K562 (cell line): ENCODE measurements around the gene PPP1CB. TPM values are rescaled to one million over a fixed set of nuclear protein-coding genes. Genes with fewer than 3 reads are reported as not detected.
A peak's percentile ranks its signal among the peaks of the same experiment; 100 is the strongest.

Source experiments
- ATAC-seq: fragments of 200-7000 bp; cut with Tn5 transposase; 3 replicates; pipeline ENCODE4 v1.9.1; 2020; ENCODE audit warnings: moderate library complexity
- BruUV-seq: library from RNA; stranded (reverse); fragments of 400-500 nt; replicated peaks from 2 replicates; lab custom pipeline; 2021; lab: Mats Ljungman, UMichigan
- CTCF ChIA-PET: fragments of 300-600 bp; formaldehyde crosslinking; extraction: SDS; loops from one replicate; lab custom pipeline; 2021; ENCODE audit warnings: low intra/inter-chr PET ratio; lab: Yijun Ruan, JAX
- POLR2A ChIA-PET: fragments of 300-600, 350-650 bp; sonication (Branson Sonifier 250); formaldehyde crosslinking; extraction: SDS; loops from one replicate; lab custom pipeline; 2021; ENCODE audit warnings: antibody characterized with exemption, inconsistent platforms; lab: Yijun Ruan, JAX
- DNase-seq, 4 experiments: peaks; one replicate each; pipeline versions ENCODE4 v3.0.0 to v3.0.0-alpha.2; 2011 to 2018; ENCODE audit warnings: low spot score in 3 of 4, mixed read lengths in 3 of 4; ENCODE audit errors: extremely low read depth in 1 of 4
- FAIRE-seq: peaks from 2 replicates; lab custom pipeline; 2011; peaks lifted over from hg19 to GRCh38; lab: Jason Lieb, UNC
- H2AFZ ChIP-seq: 2 replicates; pipeline ENCODE4 v1.6.0; 2011; ENCODE audit warnings: low read depth, low read length, control low read depth, inconsistent platforms
- H3K27ac ChIP-seq: fragments of 200-600 bp; 3 replicates; pipeline ENCODE4 v1.8.0; 2011; ENCODE audit warnings: low read depth, mild to moderate bottlenecking, control low read depth, inconsistent platforms, low read length, moderate library complexity, mixed read lengths; ENCODE audit errors: extremely low read depth
- H3K27me3 ChIP-seq, 2 experiments: fragments of 300-600 bp in 1 of 2; 2 replicates in 1 of 2; 3 replicates in 1 of 2; pipeline versions ENCODE4 v1.6.0 to v1.8.0; 2011; ENCODE audit warnings: inconsistent platforms in 2 of 2, low read length in 2 of 2, mild to moderate bottlenecking in 1 of 2, mixed read lengths in 1 of 2, moderate library complexity in 1 of 2; ENCODE audit not compliant: control insufficient read depth in 2 of 2, insufficient read depth in 2 of 2
- H3K36me3 ChIP-seq: fragments of 300-600 bp; 3 replicates; pipeline ENCODE4 v1.8.0; 2011; ENCODE audit warnings: mild to moderate bottlenecking, low read length, inconsistent platforms; ENCODE audit not compliant: control insufficient read depth, insufficient read depth
- H3K4me1 ChIP-seq, 2 experiments: fragments of 200-600 bp in 1 of 2; replicated peaks in 1 of 2; 2 replicates in 1 of 2; 3 replicates in 1 of 2; pipeline versions ENCODE4 v1.5.1 to v1.8.0; 2011; ENCODE audit warnings: inconsistent platforms in 2 of 2, low read length in 2 of 2, mild to moderate bottlenecking in 1 of 2, mixed read lengths in 1 of 2, moderate library complexity in 1 of 2; ENCODE audit not compliant: control insufficient read depth in 2 of 2, insufficient read depth in 2 of 2
- H3K4me2 ChIP-seq: 2 replicates; pipeline ENCODE4 v1.6.1; 2011; ENCODE audit warnings: low read length, control low read depth, inconsistent platforms, mixed read lengths; ENCODE audit not compliant: insufficient read depth
- H3K4me3 ChIP-seq: fragments of 200-600 bp; sonication (generic), shearing (Covaris generic); 2 replicates; pipeline ENCODE4 v1.5.1; 2016; ENCODE audit warnings: control low read depth, inconsistent platforms
- H3K79me2 ChIP-seq: fragments of 200-600 bp; 3 replicates; pipeline ENCODE4 v1.8.0; 2011; ENCODE audit warnings: low read length, inconsistent platforms; ENCODE audit not compliant: control insufficient read depth, insufficient read depth
- H3K9ac ChIP-seq, 2 experiments: 2 replicates each; pipeline versions ENCODE4 v1.6.0 to v1.6.1; 2011; ENCODE audit warnings: low read depth in 2 of 2, low read length in 2 of 2, control low read depth in 1 of 2, inconsistent platforms in 1 of 2, mild to moderate bottlenecking in 1 of 2, mixed read lengths in 1 of 2; ENCODE audit not compliant: insufficient read depth in 1 of 2
- H3K9me1 ChIP-seq: one replicate; pipeline ENCODE4 v1.6.0; 2011; ENCODE audit warnings: inconsistent platforms, mild to moderate bottlenecking, low read length, moderate library complexity; ENCODE audit not compliant: control insufficient read depth, insufficient read depth
- H3K9me3 ChIP-seq: replicated peaks from 2 replicates; pipeline ENCODE4 v1.5.1; 2011; ENCODE audit warnings: low read depth, low read length, inconsistent platforms; ENCODE audit not compliant: control insufficient read depth, insufficient read depth
- H4K20me1 ChIP-seq: replicated peaks from 2 replicates; pipeline ENCODE4 v1.6.1; 2011; ENCODE audit warnings: low read length, inconsistent platforms, mixed read lengths; ENCODE audit not compliant: control insufficient read depth, insufficient read depth
- ATF1 ChIP-seq, 2 experiments: fragments of 450-650 bp in 1 of 2; IDR thresholded peaks; 2 replicates each; pipeline ENCODE4 v1.6.1; 2016; ENCODE audit warnings: missing compliant biosample characterization in 1 of 2, missing genetic modification characterization in 1 of 2
- BCOR ChIP-seq: fragments of 450-650 bp; IDR thresholded peaks from 2 replicates; pipeline ENCODE4 v1.6.1; 2016
- CC2D1A ChIP-seq: fragments of 450-650 bp; IDR thresholded peaks from 2 replicates; pipeline ENCODE4 v1.6.1; 2017; ENCODE audit warnings: mild to moderate bottlenecking
- CTCF ChIP-seq, 3 experiments: IDR thresholded peaks in 2 of 3; conservative IDR thresholded peaks in 1 of 3; 2 replicates each; pipeline ENCODE4 v1.5.1; 2011 to 2012; ENCODE audit warnings: low read length in 3 of 3, mild to moderate bottlenecking in 3 of 3, control low read depth in 2 of 3, improper control_type of control experiment in 1 of 3, inconsistent platforms in 1 of 3, low read depth in 1 of 3, mixed read lengths in 1 of 3, moderate library complexity in 1 of 3; ENCODE audit not compliant: insufficient read depth in 2 of 3
- DDX20 ChIP-seq: fragments of 450-650 bp; IDR thresholded peaks from 2 replicates; pipeline ENCODE4 v1.6.1; 2016; ENCODE audit warnings: missing genetic modification characterization, low read depth, mild to moderate bottlenecking, missing compliant biosample characterization, moderate library complexity
- FIP1L1 ChIP-seq: fragments of 200-400 bp; formaldehyde crosslinking; IDR thresholded peaks from 2 replicates; pipeline ENCODE4 v1.6.1; 2018; ENCODE audit warnings: mild to moderate bottlenecking, low read depth, low read length; ENCODE audit not compliant: poor library complexity, severe bottlenecking
- L3MBTL2 ChIP-seq: fragments of 450-650 bp; IDR thresholded peaks from 2 replicates; pipeline ENCODE4 v1.6.1; 2016; ENCODE audit warnings: mild to moderate bottlenecking, moderate library complexity
- MNT ChIP-seq, 2 experiments: fragments of 450-650 bp; conservative IDR thresholded peaks; 2 replicates each; pipeline ENCODE4 v1.6.1; 2017; ENCODE audit warnings: mild to moderate bottlenecking in 2 of 2, moderate library complexity in 2 of 2
- RAD21 ChIP-seq, 2 experiments: fragments of 250-450 bp in 1 of 2; fragments of 450-650 bp in 1 of 2; sonication (Bioruptor Pico) in 1 of 2; formaldehyde crosslinking in 1 of 2; IDR thresholded peaks in 1 of 2; conservative IDR thresholded peaks in 1 of 2; 2 replicates each; pipeline versions ENCODE4 v1.4.0 to v1.8.0; 2020 to 2022; ENCODE audit warnings: mild to moderate bottlenecking in 2 of 2, moderate library complexity in 1 of 2
- SMC3 ChIP-seq: conservative IDR thresholded peaks from 2 replicates; pipeline ENCODE4 v1.6.1; 2011; ENCODE audit warnings: low read depth, low read length, improper control_type of control experiment; ENCODE audit not compliant: insufficient read depth
- SP2 ChIP-seq: IDR thresholded peaks from 2 replicates; pipeline ENCODE4 v1.6.1; 2011; ENCODE audit warnings: mild to moderate bottlenecking, low read depth, low read length, moderate library complexity; ENCODE audit not compliant: poor library complexity, severe bottlenecking; ENCODE audit errors: extremely low read depth
- SRSF9 ChIP-seq: fragments of 200-400 bp; formaldehyde crosslinking; IDR thresholded peaks from 2 replicates; pipeline ENCODE4 v1.6.1; 2017; ENCODE audit warnings: low read depth, low read length, borderline replicate concordance
- TFAP4 ChIP-seq: sonication (generic); formaldehyde crosslinking; IDR thresholded peaks from 2 replicates; pipeline ENCODE4 v1.8.0; 2022; ENCODE audit warnings: missing genetic modification reagents, mild to moderate bottlenecking, moderate library complexity, borderline replicate concordance
- USF1 ChIP-seq: sonication (generic); formaldehyde crosslinking; IDR thresholded peaks from 2 replicates; pipeline ENCODE4 v1.9.0; 2022; ENCODE audit warnings: mild to moderate bottlenecking, missing genetic modification reagents
- ZEB2 ChIP-seq: fragments of 450-650 bp; IDR thresholded peaks from 2 replicates; pipeline ENCODE4 v1.6.1; 2016
- WGBS: fragments of 100-300 bp; shearing (Covaris generic); methylation state at CpG from one replicate; pipeline ENCODE4 v1.1.6; 2016; ENCODE audit warnings: low coverage, mixed read lengths; ENCODE audit not compliant: insufficient coverage; ENCODE audit errors: missing lambda C conversion rate; 5-methylcytosine and 5-hydroxymethylcytosine counted together
- in situ Hi-C: fragments of 300-500 bp; cut with MboI; formaldehyde crosslinking; loops from 4 replicates; pipeline ENCODE4 v1.15.0; 2018; ENCODE audit warnings: inconsistent platforms, mixed read lengths
- intact Hi-C: fragments of 100-400 bp; cut with micrococcal nuclease; formaldehyde crosslinking; loops from 2 replicates; pipeline ENCODE4 v1.14.2; 2022
- polyA plus RNA-seq, 8 experiments: library from polyadenylated mRNA; depleted of rRNA in 4 of 8; stranded (reverse) in 5 of 8; unstranded in 3 of 8; fragments of >200 nt; fragmentation: Nextera tagmentation in 2 of 8; fragmentation: Illumina TruSeq in 1 of 8; extraction: Ambion mirVana in 2 of 8; extraction: Trizol in 1 of 8; gene quantifications; 2 replicates each; pipeline versions ENCODE4 v1.2.1 to v1.2.3, GENCODE V29; 2011 to 2014; ENCODE audit warnings: inconsistent platforms in 1 of 8, missing spikeins in 1 of 8
- total RNA-seq, 7 experiments: library from RNA; depleted of rRNA in 6 of 7; stranded (reverse); fragments of >200 nt in 6 of 7; fragmentation: Illumina TruSeq in 2 of 7; extraction: Trizol in 2 of 7; gene quantifications; 2 replicates each; pipeline versions ENCODE4 v1.2.1 to v1.2.3, GENCODE V29; 2011 to 2021; ENCODE audit warnings: low replicate concordance in 1 of 7

Gene PPP1CB
- total and polyA plus RNA-seq, 9 of the 15 experiments (the other 6 are each of a cell fraction or from before 2014, with no cell fraction given) = 25.6 to 118 (median 58.9) TPM

- Histone ChIP-seq H3K27ac (no peak overlapping the region), H3K4me2 (no peak overlapping the region), H3K27me3 (no peaks in the 10 kb centered on the region; a peak in 1 of 5 replicates), H3K9me3 (no peaks in the 10 kb centered on the region), H3K4me1 (no peaks in the 10 kb centered on the region), H3K9me1 (no peaks in the 10 kb centered on the region), H3K79me2 (no peaks in the 10 kb centered on the region), H3K4me3 (no peak overlapping the region), H3K36me3 (no peaks in the 10 kb centered on the region), H3K9ac (no peak overlapping the region), H4K20me1 (no peaks in the 10 kb centered on the region), H2AFZ (no peak overlapping the region)
- CTCF ChIA-PET = interaction anchor here (0.5 to 2.2 kb wide), 6 partner anchors 9 to 375 kb away, joined by 3 to 18 read pairs (median 9); no protein-coding TSS in a partner anchor
- POLR2A ChIA-PET = interaction anchor here (1.2 kb wide), 1 partner anchor 128 kb away, joined by 6 read pairs; no protein-coding TSS in a partner anchor
- no TSS peak for BruUV-seq
- intact Hi-C loops (loop anchor here (1.0 to 2.0 kb wide), 2 partner anchors 131 to 375 kb away; no protein-coding TSS in a partner anchor), in situ Hi-C loops (loop anchor here (5.0 kb wide), 1 partner anchor 136 kb away; no protein-coding TSS in a partner anchor)
- WGBS = 1% methylated on average over 6 of the region's 8 CpGs
- DNase-seq (peak; percentile 36 to 74 (median 44)), ATAC-seq (peak; percentile 94), FAIRE-seq (peak; percentile 82)
- TF ChIP-seq DDX20 (tag) (no peak), SP2 (no peak), MNT (conservative IDR thresholded peaks at IDR 0.05) (0 out of 4 replicates have a peak, but pooled peaks of 1 of the 2 experiments have one; percentile 38), BCOR (peak; percentile 77), FIP1L1 (no peak), SRSF9 (no peak), USF1 (CRISPR knock-in tag) (no peak), CTCF (IDR thresholded peaks at IDR 0.05 in 2 of 3, conservative IDR thresholded peaks at IDR 0.05 in 1 of 3; ENCODE audit: insufficient read depth in 2 of 3, low read depth in 1 of 3, low read length in 3 of 3) (peak; percentile 69 to 84 (median 69)), L3MBTL2 (no peak), SMC3 (peak; percentile 66; the same call in 1 of the 2 replicates), TFAP4 (CRISPR knock-in tag) (no peak), ATF1 (CRISPR knock-in tag; IDR thresholded peaks at IDR 0.05) (no peak), ATF1 (tag; IDR thresholded peaks at IDR 0.05) (0 out of 2 replicates have a peak, but pooled peaks have one; percentile 17), RAD21 (CRISPR knock-in tag; conservative IDR thresholded peaks at IDR 0.05 in 1 of 2, IDR thresholded peaks at IDR 0.05 in 1 of 2) (peak; percentile 73 to 89), CC2D1A (peak; percentile 47; the same call in 1 of the 2 replicates), ZEB2 (0 out of 2 replicates have a peak, but pooled peaks have one; percentile 18)
Observed at GRCh38 chr2:28821295-28821958, 69.8 kb downstream of the PPP1CB start.
